Spleen (tissue), 11 donors: ENCODE data around the gene PRR35. TPM values are rescaled to one million over a fixed set of nuclear protein-coding genes. Genes with fewer than 3 reads are reported as not detected.

ENCODE experiments used
- DNase-seq: peaks from one replicate; pipeline ENCODE4 v3.0.0-alpha.2; 2020
- H3K27ac ChIP-seq, 8 donors: fragments of 200-600 bp; sonication (generic) in 7 of 8; 1 replicate in 4 of 8; 2 replicates in 4 of 8; pipeline versions ENCODE4 v1.5.0 to v1.8.0; 2016 to 2021; ENCODE audit warnings: inconsistent platforms in 4 of 8, mild to moderate bottlenecking in 4 of 8, moderate library complexity in 1 of 8
- H3K27me3 ChIP-seq, 7 donors: fragments of 200-600 bp; sonication (generic) in 6 of 7; replicated peaks in 1 of 7; 1 replicate in 4 of 7; 2 replicates in 3 of 7; pipeline versions ENCODE4 v1.5.0 to v1.8.0; 2016 to 2021; ENCODE audit warnings: inconsistent platforms in 3 of 7, mild to moderate bottlenecking in 1 of 7
- H3K36me3 ChIP-seq, 6 donors: fragments of 200-600 bp; sonication (generic) in 5 of 6; 1 replicate in 4 of 6; 2 replicates in 2 of 6; pipeline versions ENCODE4 v1.5.0 to v1.8.0; 2016 to 2021; ENCODE audit warnings: inconsistent platforms in 2 of 6
- H3K4me1 ChIP-seq, 6 donors: fragments of 200-600 bp; sonication (generic) in 5 of 6; 1 replicate in 3 of 6; 2 replicates in 3 of 6; pipeline versions ENCODE4 v1.5.0 to v1.8.0; 2016 to 2021; ENCODE audit warnings: inconsistent platforms in 3 of 6
- H3K4me3 ChIP-seq, 8 donors: fragments of 200-600 bp; sonication (generic) in 7 of 8; 1 replicate in 4 of 8; 2 replicates in 4 of 8; pipeline versions ENCODE4 v1.5.0 to v1.8.0; 2016 to 2021; ENCODE audit warnings: inconsistent platforms in 4 of 8, mild to moderate bottlenecking in 4 of 8, moderate library complexity in 2 of 8
- H3K9me3 ChIP-seq, 8 donors: fragments of 200-600 bp; sonication (generic) in 7 of 8; 1 replicate in 4 of 8; 2 replicates in 4 of 8; pipeline versions ENCODE4 v1.5.0 to v1.8.0; 2016 to 2021; ENCODE audit warnings: inconsistent platforms in 4 of 8
- CTCF ChIP-seq, 11 experiments: fragments of 200-600 bp in 7 of 11; fragments of 450-650 bp in 4 of 11; sonication (generic) in 4 of 11; IDR thresholded peaks in 8 of 11; conservative IDR thresholded peaks in 3 of 11; 1 replicate in 7 of 11; 2 replicates in 4 of 11; pipeline versions ENCODE4 v1.4.0 to v1.8.0; 2016 to 2021; ENCODE audit warnings: antibody characterized with exemption in 11 of 11, inconsistent platforms in 4 of 11, mild to moderate bottlenecking in 1 of 11
- POLR2A ChIP-seq, 3 donors: fragments of 450-650 bp; IDR thresholded peaks; one replicate each; pipeline ENCODE4 v1.5.1; 2017; ENCODE audit warnings: antibody characterized with exemption in 3 of 3, mild to moderate bottlenecking in 1 of 3
- POLR2AphosphoS5 ChIP-seq, 3 donors: sonication (generic); formaldehyde crosslinking; IDR thresholded peaks; one replicate each; pipeline ENCODE4 v1.5.1; 2017; ENCODE audit warnings: antibody characterized with exemption in 3 of 3
- WGBS, 5 donors: extraction: QIAGEN DNeasy Blood & Tissue Kit in 3 of 5; methylation state at CpG; one replicate each; pipeline versions ENCODE4 v1.1.5 to v1.1.7; 2013 to 2018; 5-methylcytosine and 5-hydroxymethylcytosine counted together
- intact Hi-C: fragments of 100-400 bp; cut with DNase I; formaldehyde crosslinking; loops from one replicate; pipeline ENCODE4 v1.15.0; 2023; ENCODE audit warnings: low total_unique reads
- polyA plus RNA-seq, 3 donors: library from polyadenylated mRNA; stranded (reverse); fragments of 200-250 nt; gene quantifications; one replicate each; pipeline ENCODE4 v1.2.1, GENCODE V29; 2013
- total RNA-seq, 7 donors: library from RNA; depleted of rRNA in 3 of 7; stranded (reverse); fragments of >200 nt in 3 of 7; fragmentation: NEBNext Ultra II Directional in 4 of 7; extraction: Animal tissue kit (Norgen Biotek cat#: 25700) in 4 of 7; gene quantifications; one replicate each; pipeline versions ENCODE4 v1.1.0 to v1.2.1, GENCODE V29; 2016 to 2021
- donor health status: healthy with polysubstance abuse.
- donor health status: DM: no; HTN: no; CAD: no; lungs with moderate emphysema.
- donor health status: DM: no; HTN: no; CAD: no.
- donor health status: Bipolar disorder and iron deficiency.
- donor health status: healthy.
- donor health status: DM: no; HTN: no; CAD: no.
- donor health status: DM: yes; HTN: yes; CAD: no.

Gene PRR35
- total and polyA plus RNA-seq, 10 donors = not detected

- WGBS, 5 donors = 62 to 84% (median 69%) methylated on average over 12 to 23 of the region's 23 CpGs
- intact Hi-C loops = no loop called here
These were observed 2.5 kb upstream of the PRR35 start for GRCh38 chr16:557463-558297.

GRCh38 chr16:558298-559020, 1.7 kb upstream of the PRR35 start:
- TF ChIP-seq POLR2AphosphoS5 (IDR thresholded peaks at IDR 0.05) (no peak), POLR2A (IDR thresholded peaks at IDR 0.05) (no peak), CTCF (IDR thresholded peaks at IDR 0.05 in 8 of 11, conservative IDR thresholded peaks at IDR 0.05 in 3 of 11) (no peak)
- 40 to 61% (median 52%) methylated on average over 12 to 22 of the region's 22 CpGs for WGBS, 5 donors
- Histone ChIP-seq H3K9me3 (no peaks in the 10 kb centered on the region), H3K27ac (no peak overlapping the region), H3K4me3 (no peak overlapping the region), H3K4me1 (peaks cover 0 to 32% (median 11%) of the 10 kb centered on the region in 6 donors), H3K27me3 (peaks cover 10 to 56% (median 37%) of the 10 kb centered on the region in 7 donors), H3K36me3 (peaks cover 0 to 11% (median 9%) of the 10 kb centered on the region in 6 donors)
- intact Hi-C loops = no loop called here
- DNase-seq = no peak

More at GRCh38 chr16:557463-558297, 2.5 kb upstream of the PRR35 start:
- peaks cover 0 to 19% (median 14%) of the 10 kb centered on the region in 6 donors for H3K36me3 ChIP-seq
- H3K4me1 ChIP-seq = peaks cover 0 to 32% (median 11%) of the 10 kb centered on the region in 6 donors
- peaks cover 10 to 56% (median 37%) of the 10 kb centered on the region in 7 donors for H3K27me3 ChIP-seq
- TF ChIP-seq POLR2AphosphoS5 (IDR thresholded peaks at IDR 0.05) (no peak), POLR2A (IDR thresholded peaks at IDR 0.05) (no peak), CTCF (IDR thresholded peaks at IDR 0.05 in 8 of 11, conservative IDR thresholded peaks at IDR 0.05 in 3 of 11) (no peak)
- H3K9me3 ChIP-seq = no peaks in the 10 kb centered on the region
- no peak for DNase-seq
- H3K27ac ChIP-seq = no peak overlapping the region
- H3K4me3 ChIP-seq = no peak overlapping the region

- peaks cover 10 to 56% (median 37%) of the 10 kb centered on the region in 7 donors for H3K27me3 ChIP-seq
- no peak overlapping the region for H3K4me3 ChIP-seq
- intact Hi-C loops = no loop called here
- H3K27ac ChIP-seq = no peak overlapping the region
- no peak for DNase-seq
- H3K4me1 ChIP-seq = peaks cover 0 to 31% (median 11%) of the 10 kb centered on the region in 6 donors
- no peak for TF ChIP-seq CTCF (IDR thresholded peaks at IDR 0.05 in 8 of 11, conservative IDR thresholded peaks at IDR 0.05 in 3 of 11)
- TF ChIP-seq POLR2A (IDR thresholded peaks at IDR 0.05) = no peak
- no peak for TF ChIP-seq POLR2AphosphoS5 (IDR thresholded peaks at IDR 0.05)
- peaks cover 0 to 6% (median 4%) of the 10 kb centered on the region in 6 donors for H3K36me3 ChIP-seq
- WGBS, 5 donors = 78 to 87% (median 86%) methylated on average over 5 to 15 of the region's 15 CpGs
- no peaks in the 10 kb centered on the region for H3K9me3 ChIP-seq
These were observed 1.2 kb upstream of the PRR35 start for GRCh38 chr16:559021-559380.
